Right lobe of liver (tissue), 4 donors: ENCODE data around the gene THPO.

ENCODE experiments used
- CTCF ChIP-seq, 4 donors: fragments of 200-600 bp in 3 of 4; fragments of 450-650 bp in 1 of 4; IDR thresholded peaks; one replicate each; pipeline versions ENCODE4 v1.5.1 to v1.8.0; 2016 to 2022; ENCODE audit warnings: antibody characterized with exemption in 4 of 4, mild to moderate bottlenecking in 2 of 4
- POLR2A ChIP-seq: fragments of 450-650 bp; IDR thresholded peaks from one replicate; pipeline ENCODE4 v1.6.1; 2017; ENCODE audit warnings: antibody characterized with exemption, mild to moderate bottlenecking
- donor health status: DM: no; HTN: no; CAD: no.
- donor health status: DM: no; HTN: no; CAD: no.
- donor health status: DM: no; HTN: yes; CAD: no.

- no peak for TF ChIP-seq CTCF (IDR thresholded peaks at IDR 0.05)
- no peak for TF ChIP-seq POLR2A
Observed at GRCh38 chr3:184355261-184356040, 22.6 kb downstream of the THPO start.
